Mucosa of rectum (tissue), 2 donors: Measurements from ENCODE around the gene FBXO34.
"Not testable (repeated sequence)": the region's sequence is repeated elsewhere in the genome, so short reads cannot be mapped to it uniquely, and the experiment has no call there.

ENCODE experiments used
- H3K27ac ChIP-seq, 2 donors: one replicate each; pipeline ENCODE4 v1.7.0; 2013; ENCODE audit warnings: inconsistent platforms in 2 of 2, low read depth in 2 of 2, low read length in 2 of 2
- H3K27me3 ChIP-seq, 2 donors: one replicate each; pipeline ENCODE4 v1.7.0; 2013; ENCODE audit warnings: low read length in 2 of 2; ENCODE audit not compliant: control insufficient read depth in 2 of 2, insufficient read depth in 2 of 2
- H3K36me3 ChIP-seq, 2 donors: one replicate each; pipeline ENCODE4 v1.7.0; 2013; ENCODE audit warnings: low read length in 2 of 2; ENCODE audit not compliant: control insufficient read depth in 2 of 2, insufficient read depth in 2 of 2
- H3K4me1 ChIP-seq, 2 donors: one replicate each; pipeline ENCODE4 v1.7.0; 2013; ENCODE audit warnings: low read length in 2 of 2, mild to moderate bottlenecking in 1 of 2; ENCODE audit not compliant: control insufficient read depth in 2 of 2, insufficient read depth in 2 of 2
- H3K4me3 ChIP-seq, 2 donors: one replicate each; pipeline ENCODE4 v1.7.0; 2013; ENCODE audit warnings: low read length in 2 of 2
- H3K9ac ChIP-seq, 2 donors: one replicate each; pipeline ENCODE4 v1.7.0; 2013; ENCODE audit warnings: low read length in 2 of 2, low read depth in 1 of 2, mild to moderate bottlenecking in 1 of 2
- H3K9me3 ChIP-seq, 2 donors: one replicate each; pipeline ENCODE4 v1.7.0; 2013; ENCODE audit warnings: low read length in 2 of 2; ENCODE audit not compliant: control insufficient read depth in 2 of 2
- donor health status: healthy.
- donor health status: Normal muscosa, but diverticular disease.

FBXO34 gene

GRCh38 chr14:55303691-55304145 lies 32.5 kb downstream of the FBXO34 start:
- Histone ChIP-seq H3K9me3 (no peaks in the 10 kb centered on the region), H3K27ac (no peak overlapping the region), H3K27me3 (no peaks in the 10 kb centered on the region), H3K36me3 (peaks cover 1% of the 10 kb centered on the region in 2 donors), H3K9ac (no peak overlapping the region), H3K4me3 (no peak overlapping the region), H3K4me1 (peaks cover 9 to 37% of the 10 kb centered on the region in 2 donors)

- Histone ChIP-seq H3K27ac (peak overlapping the region; percentile 79 to 86), H3K9me3 (peaks cover 0 to under 1% of the 10 kb centered on the region in 2 donors), H3K4me1 (peaks cover 20 to 59% of the 10 kb centered on the region in 2 donors), H3K27me3 (no peaks in the 10 kb centered on the region), H3K9ac (peak overlapping the region; percentile 16 to 53), H3K4me3 (peak overlapping the region; percentile 30 to 58), H3K36me3 (peaks cover 0 to under 1% of the 10 kb centered on the region in 2 donors)
These were observed 35.8 kb downstream of the FBXO34 start for GRCh38 chr14:55306938-55307589.

GRCh38 chr14:55309154-55309553 lies 37.9 kb downstream of the FBXO34 start:
- peaks cover 5 to 10% of the 10 kb centered on the region in 2 donors for H3K9me3 ChIP-seq
- no peak overlapping the region for H3K4me3 ChIP-seq
- peaks cover 3 to 10% of the 10 kb centered on the region in 2 donors for H3K36me3 ChIP-seq
- H3K4me1 ChIP-seq, result peaks cover 20 to 55% of the 10 kb centered on the region in 2 donors
- H3K9ac ChIP-seq, result no peak overlapping the region
- no peaks in the 10 kb centered on the region for H3K27me3 ChIP-seq
- no peak overlapping the region for H3K27ac ChIP-seq

- Histone ChIP-seq H3K27me3 (no peaks in the 10 kb centered on the region), H3K9ac (peak overlapping the region in 1 of 2 donors; percentile 17), H3K9me3 (peaks cover 5 to 10% of the 10 kb centered on the region in 2 donors), H3K36me3 (peaks cover 3 to 10% of the 10 kb centered on the region in 2 donors), H3K4me3 (no peak overlapping the region), H3K4me1 (peaks cover 20 to 60% of the 10 kb centered on the region in 2 donors), H3K27ac (peak overlapping the region; percentile 43)
These were observed 38.6 kb downstream of the FBXO34 start for GRCh38 chr14:55309761-55310365.

- H3K9ac ChIP-seq, H3K4me3 ChIP-seq, H3K27ac ChIP-seq, H3K36me3 ChIP-seq, H3K27me3 ChIP-seq: not testable (repeated sequence)
- peaks cover 5 to 10% of the 10 kb centered on the region in 2 donors for H3K9me3 ChIP-seq
- H3K4me1 ChIP-seq, result peaks cover 17 to 63% of the 10 kb centered on the region in 2 donors
These were observed 41.3 kb downstream of the FBXO34 start for GRCh38 chr14:55312379-55313030.

DNA sequence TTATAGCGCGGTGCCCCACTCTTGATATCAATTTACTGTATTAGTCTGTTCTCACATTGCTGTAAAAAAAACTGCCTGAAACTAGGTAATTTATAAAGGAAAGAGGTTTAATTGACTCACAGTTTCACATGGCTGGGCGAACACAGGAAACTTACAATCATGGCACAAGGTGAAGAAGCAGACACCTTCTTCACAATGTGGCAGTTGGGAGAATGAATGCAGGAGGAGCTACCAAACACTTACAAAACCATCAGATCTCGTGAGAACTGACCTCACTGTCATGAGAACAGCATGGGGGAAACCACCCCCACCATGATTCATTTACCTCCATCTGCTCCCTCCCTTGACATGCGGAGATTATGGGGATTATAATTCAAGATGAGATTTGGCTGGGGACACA lies 42.3 kb downstream of the FBXO34 start:
- H3K4me1 ChIP-seq, result peaks cover 20 to 59% of the 10 kb centered on the region in 2 donors
- H3K27me3 ChIP-seq, result no peaks in the 10 kb centered on the region
- peaks cover 5 to 10% of the 10 kb centered on the region in 2 donors for H3K9me3 ChIP-seq
- no peak overlapping the region for H3K27ac ChIP-seq
- peaks cover 3 to 10% of the 10 kb centered on the region in 2 donors for H3K36me3 ChIP-seq
- no peak overlapping the region for H3K9ac ChIP-seq
- H3K4me3 ChIP-seq, result no peak overlapping the region

- Histone ChIP-seq H3K4me1 (peaks cover 19 to 55% of the 10 kb centered on the region in 2 donors), H3K9ac (no peak overlapping the region), H3K27ac (peak overlapping the region in 1 of 2 donors; percentile 88), H3K4me3 (no peak overlapping the region), H3K36me3 (peaks cover 3 to 10% of the 10 kb centered on the region in 2 donors), H3K9me3 (peaks cover 5 to 10% of the 10 kb centered on the region in 2 donors), H3K27me3 (no peaks in the 10 kb centered on the region)
These were observed 43.2 kb downstream of the FBXO34 start for GRCh38 chr14:55314449-55314848.

- H3K27ac ChIP-seq, result peak overlapping the region; percentile 86 to 88
- H3K9me3 ChIP-seq, result peaks cover 5 to 10% of the 10 kb centered on the region in 2 donors
- H3K27me3 ChIP-seq, result no peaks in the 10 kb centered on the region
- H3K4me3 ChIP-seq, result no peak overlapping the region
- peak overlapping the region in 1 of 2 donors; percentile 42 for H3K9ac ChIP-seq
- peaks cover 8 to 35% of the 10 kb centered on the region in 2 donors for H3K4me1 ChIP-seq
- H3K36me3 ChIP-seq, result peaks cover 3 to 13% of the 10 kb centered on the region in 2 donors
These were observed 45.3 kb downstream of the FBXO34 start for GRCh38 chr14:55316564-55316963.

DNA sequence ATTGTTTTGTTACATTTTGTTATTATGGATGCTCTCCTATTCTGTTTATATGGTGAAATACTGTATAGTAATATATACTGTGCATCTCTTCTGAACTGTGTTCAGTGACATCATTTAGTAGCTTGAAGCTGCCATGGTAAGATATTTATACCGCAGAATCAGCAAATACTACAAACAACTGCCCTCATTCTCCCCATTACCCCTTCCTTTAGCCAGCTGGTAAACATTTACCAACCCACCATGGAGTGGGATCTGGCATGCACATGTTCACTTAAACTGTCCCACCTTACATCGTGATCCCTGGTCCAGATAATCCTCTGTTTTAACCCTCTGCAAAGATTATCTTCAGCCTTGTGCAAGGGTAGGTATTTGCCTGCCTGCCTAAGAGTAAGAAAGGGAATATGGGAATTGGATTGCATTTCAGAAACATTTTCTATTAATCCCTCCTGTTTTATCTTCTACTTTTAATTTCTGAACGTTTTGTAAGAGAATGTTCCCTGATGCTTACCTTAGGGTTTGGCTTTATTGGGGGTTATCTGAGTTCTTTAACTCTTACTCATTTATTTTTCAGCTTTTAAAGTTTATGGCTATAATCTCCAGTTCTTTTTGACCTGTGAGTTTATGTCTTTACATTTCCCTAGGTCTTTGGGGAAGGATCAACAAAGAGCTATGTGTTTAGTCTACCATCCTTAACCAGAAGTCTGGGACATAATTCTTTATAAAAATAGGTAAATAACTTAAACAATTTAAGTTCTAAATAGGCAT lies 46.5 kb downstream of the FBXO34 start:
- Histone ChIP-seq H3K36me3 (peaks cover 3 to 6% of the 10 kb centered on the region in 2 donors), H3K9ac (peak overlapping the region; percentile 5 to 24), H3K9me3 (peaks cover 3 to 5% of the 10 kb centered on the region in 2 donors), H3K4me3 (peak overlapping the region in 1 of 2 donors; percentile 55), H3K27me3 (no peaks in the 10 kb centered on the region), H3K27ac (peak overlapping the region; percentile 85 to 86), H3K4me1 (peaks cover 8 to 34% of the 10 kb centered on the region in 2 donors)
